ENCODE results near the gene PRKCA. TPM values are rescaled to one million over a fixed set of nuclear protein-coding genes. Genes with fewer than 3 reads are reported as not detected.
A peak's percentile ranks its signal among the peaks of the same experiment; 100 is the strongest.

Gene PRKCA
- total and polyA plus RNA-seq, 9 of the 15 experiments (the other 6 are each of a cell fraction or from before 2014, with no cell fraction given) = 3.2 to 33.0 (median 17.8) TPM

- TF ChIP-seq PRDM10 (IDR thresholded peaks at IDR 0.05; ENCODE audit: partially characterized antibody) (no peak), BCOR (IDR thresholded peaks at IDR 0.05) (no peak), MTA2 (IDR thresholded peaks at IDR 0.05; ENCODE audit: low read depth) (no peak), PTTG1 (tag; IDR thresholded peaks at IDR 0.05; ENCODE audit: low read depth) (peak; percentile 92), CREBBP (IDR thresholded peaks at IDR 0.05; ENCODE audit: low read depth, low read length) (no peak), HNRNPK (IDR thresholded peaks at IDR 0.05; ENCODE audit: low read depth, low read length, poor library complexity, severe bottlenecking) (no peak), ZHX1 (conservative IDR thresholded peaks at IDR 0.05; ENCODE audit: low read length) (no peak), TOE1 (IDR thresholded peaks at IDR 0.05; ENCODE audit: borderline replicate concordance) (no peak), TOE1 (CRISPR knock-in tag; IDR thresholded peaks at IDR 0.05; ENCODE audit: borderline replicate concordance, low read depth) (no peak), ZNF184 (CRISPR knock-in tag; IDR thresholded peaks at IDR 0.05) (no peak), ETS1 (conservative IDR thresholded peaks at IDR 0.05; ENCODE audit: control insufficient read depth, low read depth, low read length) (no peak), SNIP1 (IDR thresholded peaks at IDR 0.05; ENCODE audit: low read depth) (no peak), ZKSCAN3 (CRISPR knock-in tag; IDR thresholded peaks at IDR 0.05) (no peak), CBX8 (IDR thresholded peaks at IDR 0.05; ENCODE audit: borderline replicate concordance, extremely low read depth, low read depth, low read length, poor library complexity, severe bottlenecking) (no peak), ZNF280A (IDR thresholded peaks at IDR 0.05; ENCODE audit: low read depth, partially characterized antibody) (no peak)
These were observed 432.0 kb downstream of the PRKCA start (continued) for GRCh38 chr17:66734186-66734943.

Measured in K562 (cell line).